H9 (cell line): Measurements from ENCODE around the gene PPP1R3C. TPM values are rescaled to one million over a fixed set of nuclear protein-coding genes. Genes with fewer than 3 reads are reported as not detected.

Experiments
- DNase-seq: peaks from one replicate; pipeline ENCODE4 v3.0.0-alpha.2; 2017
- H2AFZ ChIP-seq: one replicate; pipeline ENCODE4 v1.6.1; 2013; ENCODE audit warnings: mild to moderate bottlenecking, low read length, control low read depth, moderate library complexity
- H2AK5ac ChIP-seq: 2 replicates; pipeline ENCODE4 v1.6.1; 2013; ENCODE audit warnings: low read length, control low read depth, mixed read lengths; ENCODE audit not compliant: insufficient read length
- H2BK120ac ChIP-seq: one replicate; pipeline ENCODE4 v1.6.1; 2013; ENCODE audit warnings: low read depth, mild to moderate bottlenecking, low read length, control low read depth, inconsistent platforms; ENCODE audit not compliant: poor library complexity, severe bottlenecking
- H2BK12ac ChIP-seq: 2 replicates; pipeline ENCODE4 v1.6.1; 2013; ENCODE audit warnings: low read length, control low read depth, mixed read lengths, low read depth; ENCODE audit not compliant: insufficient read length
- H2BK15ac ChIP-seq: 2 replicates; pipeline ENCODE4 v1.6.1; 2013; ENCODE audit warnings: low read depth, low read length, control low read depth
- H2BK20ac ChIP-seq: one replicate; pipeline ENCODE4 v1.6.1; 2013; ENCODE audit warnings: low read depth, mild to moderate bottlenecking, low read length, control low read depth, inconsistent platforms; ENCODE audit not compliant: poor library complexity, severe bottlenecking
- H2BK5ac ChIP-seq: 2 replicates; pipeline ENCODE4 v1.6.1; 2013; ENCODE audit warnings: low read length, control low read depth, mixed read lengths; ENCODE audit not compliant: insufficient read length
- H3K14ac ChIP-seq: 2 replicates; pipeline ENCODE4 v1.6.1; 2013; ENCODE audit warnings: low read length, control low read depth; ENCODE audit not compliant: insufficient read depth
- H3K18ac ChIP-seq: 2 replicates; pipeline ENCODE4 v1.6.1; 2013; ENCODE audit warnings: low read depth, mild to moderate bottlenecking, mixed read lengths, low read length, control low read depth; ENCODE audit not compliant: insufficient read length
- H3K23ac ChIP-seq: 2 replicates; pipeline ENCODE4 v1.6.1; 2013; ENCODE audit warnings: low read length, control low read depth, mixed read lengths, low read depth; ENCODE audit not compliant: insufficient read length
- H3K23me2 ChIP-seq: 2 replicates; pipeline ENCODE4 v1.6.1; 2013; ENCODE audit warnings: low read depth, mild to moderate bottlenecking, mixed read lengths, low read length, control low read depth; ENCODE audit not compliant: insufficient read length, poor library complexity, severe bottlenecking
- H3K27ac ChIP-seq: 2 replicates; pipeline ENCODE4 v1.5.1; 2013; ENCODE audit warnings: low read length, control low read depth, mixed read lengths, low read depth; ENCODE audit not compliant: insufficient read length
- H3K27me3 ChIP-seq: 2 replicates; pipeline ENCODE4 v1.6.1; 2013; ENCODE audit warnings: low read length, control low read depth, inconsistent platforms; ENCODE audit not compliant: insufficient read depth
- H3K4ac ChIP-seq: 2 replicates; pipeline ENCODE4 v1.6.1; 2013; ENCODE audit warnings: low read depth, mild to moderate bottlenecking, control low read depth, inconsistent platforms, low read length, moderate library complexity
- H3K4me1 ChIP-seq: 2 replicates; pipeline ENCODE4 v1.6.1; 2013; ENCODE audit warnings: low read length, control low read depth, inconsistent platforms; ENCODE audit not compliant: insufficient read depth
- H3K4me2 ChIP-seq: 2 replicates; pipeline ENCODE4 v1.6.1; 2013; ENCODE audit warnings: low read length, control low read depth, mixed read lengths; ENCODE audit not compliant: insufficient read length, insufficient read depth
- H3K56ac ChIP-seq: 2 replicates; pipeline ENCODE4 v1.6.1; 2013; ENCODE audit warnings: low read depth, mild to moderate bottlenecking, mixed read lengths, low read length, control low read depth; ENCODE audit not compliant: insufficient read length
- H3K79me1 ChIP-seq: 2 replicates; pipeline ENCODE4 v1.6.1; 2013; ENCODE audit warnings: low read depth, mild to moderate bottlenecking, moderate library complexity, low read length, control low read depth, inconsistent platforms; ENCODE audit not compliant: insufficient read depth, poor library complexity, severe bottlenecking
- H3K79me2 ChIP-seq: 2 replicates; pipeline ENCODE4 v1.6.1; 2013; ENCODE audit warnings: low read length, control low read depth, inconsistent platforms; ENCODE audit not compliant: insufficient read depth
- H3K9ac ChIP-seq: 2 replicates; pipeline ENCODE4 v1.6.1; 2013; ENCODE audit warnings: low read length, control low read depth, mixed read lengths; ENCODE audit not compliant: insufficient read length; ENCODE audit errors: extremely low read depth
- H3K9me3 ChIP-seq: one replicate; pipeline ENCODE4 v1.6.1; 2013; ENCODE audit warnings: low read depth, low read length, inconsistent platforms; ENCODE audit not compliant: control insufficient read depth
- H3T11ph ChIP-seq: one replicate; pipeline ENCODE4 v1.6.1; 2013; ENCODE audit warnings: mild to moderate bottlenecking, low read length, control low read depth, inconsistent platforms
- H4K20me1 ChIP-seq: one replicate; pipeline ENCODE4 v1.6.1; 2013; ENCODE audit not compliant: control insufficient read depth, insufficient read length, insufficient read depth
- H4K5ac ChIP-seq: 2 replicates; pipeline ENCODE4 v1.6.1; 2013; ENCODE audit warnings: low read depth, mild to moderate bottlenecking, mixed read lengths, low read length, control low read depth; ENCODE audit not compliant: insufficient read length
- H4K8ac ChIP-seq: replicated peaks from 2 replicates; pipeline ENCODE4 v1.6.1; 2013; ENCODE audit warnings: low read length, control low read depth, mixed read lengths, low read depth; ENCODE audit not compliant: insufficient read length
- H4K91ac ChIP-seq: 2 replicates; pipeline ENCODE4 v1.6.1; 2013; ENCODE audit warnings: low read depth, mild to moderate bottlenecking, moderate library complexity, mixed read lengths, low read length, control low read depth; ENCODE audit not compliant: insufficient read length
- H3K27ac Mint-ChIP-seq, 3 experiments: 2 replicates in 2 of 3; 3 replicates in 1 of 3; pipeline ENCODE4 v1.8.0; 2020 to 2021; ENCODE audit warnings: mixed read lengths in 3 of 3, mild to moderate bottlenecking in 1 of 3, moderate library complexity in 1 of 3
- H3K27me3 Mint-ChIP-seq: 2 replicates; pipeline ENCODE4 v1.8.0; 2021; ENCODE audit warnings: low read depth, mild to moderate bottlenecking, moderate library complexity, mixed read lengths
- H3K36me3 Mint-ChIP-seq, 3 experiments: 2 replicates in 2 of 3; 3 replicates in 1 of 3; pipeline ENCODE4 v1.8.0; 2020 to 2021; ENCODE audit warnings: low read depth in 3 of 3, mixed read lengths in 3 of 3; ENCODE audit not compliant: insufficient read depth in 1 of 3
- H3K4me1 Mint-ChIP-seq, 2 experiments: 2 replicates each; pipeline ENCODE4 v1.8.0; 2020; ENCODE audit warnings: mixed read lengths in 2 of 2
- H3K4me3 Mint-ChIP-seq, 2 experiments: 2 replicates in 1 of 2; 3 replicates in 1 of 2; pipeline ENCODE4 v1.8.0; 2020 to 2021; ENCODE audit warnings: mild to moderate bottlenecking in 2 of 2, mixed read lengths in 2 of 2, moderate library complexity in 1 of 2
- H3K9me3 Mint-ChIP-seq, 2 experiments: 2 replicates in 1 of 2; 3 replicates in 1 of 2; pipeline ENCODE4 v1.8.0; 2020; ENCODE audit warnings: mild to moderate bottlenecking in 2 of 2, mixed read lengths in 2 of 2, moderate library complexity in 1 of 2
- WGBS: extraction: QIAGEN DNeasy Blood & Tissue Kit; methylation state at CpG from one replicate; pipeline ENCODE4 v1.1.7; 2013; ENCODE audit warnings: missing lambda C conversion rate, low lambda C conversion rate, mixed read lengths; ENCODE audit not compliant: insufficient read length; ENCODE audit errors: extremely low coverage; 5-methylcytosine and 5-hydroxymethylcytosine counted together
- total RNA-seq: library from RNA; stranded (reverse); gene quantifications from 2 replicates; pipeline ENCODE4 v1.2.1, GENCODE V29; 2021
- TF ChIP-seq, protein P1 (sequence below): fragments of 200-600 bp; sonication (generic); conservative IDR thresholded peaks from 3 replicates; pipeline ENCODE4 v1.8.0; 2021; ENCODE audit warnings: antibody characterized with exemption, mild to moderate bottlenecking

Gene PPP1R3C
- total RNA-seq, 1 experiment from 2014 or later: 1.2 TPM

- H3K27ac ChIP-seq: no peak overlapping the region
- no peak for DNase-seq
- TF ChIP-seq, protein P1, sequence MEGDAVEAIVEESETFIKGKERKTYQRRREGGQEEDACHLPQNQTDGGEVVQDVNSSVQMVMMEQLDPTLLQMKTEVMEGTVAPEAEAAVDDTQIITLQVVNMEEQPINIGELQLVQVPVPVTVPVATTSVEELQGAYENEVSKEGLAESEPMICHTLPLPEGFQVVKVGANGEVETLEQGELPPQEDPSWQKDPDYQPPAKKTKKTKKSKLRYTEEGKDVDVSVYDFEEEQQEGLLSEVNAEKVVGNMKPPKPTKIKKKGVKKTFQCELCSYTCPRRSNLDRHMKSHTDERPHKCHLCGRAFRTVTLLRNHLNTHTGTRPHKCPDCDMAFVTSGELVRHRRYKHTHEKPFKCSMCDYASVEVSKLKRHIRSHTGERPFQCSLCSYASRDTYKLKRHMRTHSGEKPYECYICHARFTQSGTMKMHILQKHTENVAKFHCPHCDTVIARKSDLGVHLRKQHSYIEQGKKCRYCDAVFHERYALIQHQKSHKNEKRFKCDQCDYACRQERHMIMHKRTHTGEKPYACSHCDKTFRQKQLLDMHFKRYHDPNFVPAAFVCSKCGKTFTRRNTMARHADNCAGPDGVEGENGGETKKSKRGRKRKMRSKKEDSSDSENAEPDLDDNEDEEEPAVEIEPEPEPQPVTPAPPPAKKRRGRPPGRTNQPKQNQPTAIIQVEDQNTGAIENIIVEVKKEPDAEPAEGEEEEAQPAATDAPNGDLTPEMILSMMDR: no peak
These were observed 19.3 kb downstream of the PPP1R3C start for GRCh38 chr10:91613411-91614187.

More at GRCh38 chr10:91613411-91614187, 19.3 kb downstream of the PPP1R3C start:
- Histone ChIP-seq H3K27me3 (no peaks in the 10 kb centered on the region), H4K91ac (no peak overlapping the region), H3K4me2 (no peak overlapping the region), H2BK5ac (no peak overlapping the region), H3K79me2 (no peaks in the 10 kb centered on the region), H3K4me1 (no peaks in the 10 kb centered on the region), H2BK120ac (no peak overlapping the region), H2AFZ (no peak overlapping the region), H4K5ac (no peak overlapping the region), H3T11ph (no peak overlapping the region), H3K4ac (no peak overlapping the region), H2BK15ac (no peak overlapping the region), H3K56ac (no peak overlapping the region), H3K18ac (no peak overlapping the region), H3K79me1 (no peaks in the 10 kb centered on the region), H3K23me2 (no peaks in the 10 kb centered on the region), H2AK5ac (no peak overlapping the region), H3K14ac (no peak overlapping the region), H3K9ac (no peak overlapping the region), H3K23ac (no peak overlapping the region), H3K9me3 (no peaks in the 10 kb centered on the region), H4K8ac (no peak overlapping the region), H2BK12ac (no peak overlapping the region), H4K20me1 (no peaks in the 10 kb centered on the region), H2BK20ac (no peak overlapping the region)
- Mint-ChIP-seq H3K4me3 (no peak overlapping the region), H3K9me3 (no peaks in the 10 kb centered on the region), H3K4me1 (no peaks in the 10 kb centered on the region), H3K27ac (no peak overlapping the region; a peak in 1 of 7 replicates), H3K36me3 (no peaks in the 10 kb centered on the region), H3K27me3 (no peaks in the 10 kb centered on the region)
- no CpG with 5 or more reads among the region's 4 CpGs for WGBS
